K562 (cell line): ENCODE data around the gene IPO9. TPM values are rescaled to one million over a fixed set of nuclear protein-coding genes. Genes with fewer than 3 reads are reported as not detected.

ENCODE experiments used
- CBX1 ChIP-seq: sonication (generic); IDR thresholded peaks from 2 replicates; pipeline ENCODE4 v1.6.1; 2016; ENCODE audit warnings: antibody characterized with exemption, low read depth, mild to moderate bottlenecking
- CREB3L1 ChIP-seq: fragments of 450-650 bp; IDR thresholded peaks from 2 replicates; pipeline ENCODE4 v1.6.1; 2014; ENCODE audit warnings: low read depth, mild to moderate bottlenecking, moderate library complexity, borderline replicate concordance
- CUX1 ChIP-seq: fragments of 200-800 bp; sonication (Bioruptor generic); IDR thresholded peaks from 2 replicates; pipeline ENCODE4 v1.6.1; 2016; ENCODE audit warnings: missing genetic modification characterization, missing compliant biosample characterization
- DLX4 ChIP-seq: fragments of 250-450 bp; sonication (Bioruptor Pico); IDR thresholded peaks from 2 replicates; pipeline ENCODE4 v1.6.1; 2021; ENCODE audit warnings: mild to moderate bottlenecking
- MCM7 ChIP-seq, 2 experiments: fragments of 450-650 bp; IDR thresholded peaks; 2 replicates each; pipeline ENCODE4 v1.6.1; 2016 to 2018
- MTA3 ChIP-seq: fragments of 450-650 bp; formaldehyde crosslinking; IDR thresholded peaks from 2 replicates; pipeline ENCODE4 v1.6.1; 2017; ENCODE audit warnings: mild to moderate bottlenecking, borderline replicate concordance
- RBM22 ChIP-seq: fragments of 200-400 bp; formaldehyde crosslinking; IDR thresholded peaks from 2 replicates; pipeline ENCODE4 v1.6.1; 2018; ENCODE audit warnings: low read length, low read depth; ENCODE audit not compliant: poor library complexity, severe bottlenecking
- RBM25 ChIP-seq: fragments of 200-400 bp; formaldehyde crosslinking; IDR thresholded peaks from 2 replicates; pipeline ENCODE4 v1.6.1; 2018; ENCODE audit warnings: low read length, low read depth, moderate library complexity; ENCODE audit not compliant: severe bottlenecking
- RUNX1 ChIP-seq: sonication (generic); IDR thresholded peaks from 2 replicates; pipeline ENCODE4 v1.6.1; 2016; ENCODE audit warnings: antibody characterized with exemption, low read depth
- STAT5A ChIP-seq: IDR thresholded peaks from 2 replicates; pipeline ENCODE4 v1.6.1; 2012; ENCODE audit warnings: low read length, inconsistent platforms, borderline replicate concordance
- THRA ChIP-seq: fragments of 450-650 bp; IDR thresholded peaks from 2 replicates; pipeline ENCODE4 v1.6.1; 2017; ENCODE audit warnings: mild to moderate bottlenecking, moderate library complexity
- UBTF ChIP-seq, 2 experiments: IDR thresholded peaks; 2 replicates each; pipeline ENCODE4 v1.6.1; 2012; ENCODE audit warnings: improper control_type of control experiment in 2 of 2, low read depth in 2 of 2, low read length in 2 of 2, borderline replicate concordance in 1 of 2
- ZFP36 ChIP-seq: fragments of 150-350 bp; IDR thresholded peaks from 2 replicates; pipeline ENCODE4 v1.6.1; 2018; ENCODE audit warnings: low read length, low read depth; ENCODE audit not compliant: partially characterized antibody
- ZNF239 ChIP-seq: fragments of 250-450 bp; sonication (Bioruptor Pico); IDR thresholded peaks from 2 replicates; pipeline ENCODE4 v1.4.0; 2020; ENCODE audit warnings: mild to moderate bottlenecking
- ZNF274 ChIP-seq: IDR thresholded peaks from 2 replicates; pipeline ENCODE4 v1.6.1; 2011; ENCODE audit warnings: low read depth, mild to moderate bottlenecking, low read length, moderate library complexity, borderline replicate concordance
- polyA plus RNA-seq, 8 experiments: library from polyadenylated mRNA; depleted of rRNA in 4 of 8; stranded (reverse) in 5 of 8; unstranded in 3 of 8; fragments of >200 nt; fragmentation: Nextera tagmentation in 2 of 8; fragmentation: Illumina TruSeq in 1 of 8; extraction: Ambion mirVana in 2 of 8; extraction: Trizol in 1 of 8; gene quantifications; 2 replicates each; pipeline versions ENCODE4 v1.2.1 to v1.2.3, GENCODE V29; 2011 to 2014; ENCODE audit warnings: inconsistent platforms in 1 of 8, missing spikeins in 1 of 8
- total RNA-seq, 7 experiments: library from RNA; depleted of rRNA in 6 of 7; stranded (reverse); fragments of >200 nt in 6 of 7; fragmentation: Illumina TruSeq in 2 of 7; extraction: Trizol in 2 of 7; gene quantifications; 2 replicates each; pipeline versions ENCODE4 v1.2.1 to v1.2.3, GENCODE V29; 2011 to 2021; ENCODE audit warnings: low replicate concordance in 1 of 7

Gene IPO9
- total and polyA plus RNA-seq, 9 of the 15 experiments (the other 6 are each of a cell fraction or from before 2014, with no cell fraction given) = 27.9 to 78.6 (median 43.9) TPM

- TF ChIP-seq UBTF (IDR thresholded peaks at IDR 0.05; ENCODE audit: borderline replicate concordance in 1 of 2, low read depth in 2 of 2, low read length in 2 of 2) (peak in 1 of 2 experiments; percentile 71; a peak in 2 of 4 replicates), CREB3L1 (peak; percentile 26; the same call in 1 of the 2 replicates), CUX1 (CRISPR knock-in tag) (no peak), MTA3 (peak; percentile 99), MCM7 (IDR thresholded peaks at IDR 0.05) (no peak), STAT5A (no peak; the same call in 1 of the 2 replicates), CBX1 (peak; percentile 56; the same call in 1 of the 2 replicates), THRA (no peak), RUNX1 (0 out of 2 replicates have a peak, but pooled peaks have one; percentile 45), ZNF239 (CRISPR knock-in tag) (no peak), ZFP36 (peak; percentile 94), RBM25 (peak; percentile 88), ZNF274 (no peak), DLX4 (CRISPR knock-in tag) (no peak), RBM22 (peak; percentile 89)
These were observed at the start of gene IPO9 (continued) for GRCh38 chr1:201828820-201829774.
